ENCODE measurements around the gene CRYBG1.

Gene CRYBG1

DNA sequence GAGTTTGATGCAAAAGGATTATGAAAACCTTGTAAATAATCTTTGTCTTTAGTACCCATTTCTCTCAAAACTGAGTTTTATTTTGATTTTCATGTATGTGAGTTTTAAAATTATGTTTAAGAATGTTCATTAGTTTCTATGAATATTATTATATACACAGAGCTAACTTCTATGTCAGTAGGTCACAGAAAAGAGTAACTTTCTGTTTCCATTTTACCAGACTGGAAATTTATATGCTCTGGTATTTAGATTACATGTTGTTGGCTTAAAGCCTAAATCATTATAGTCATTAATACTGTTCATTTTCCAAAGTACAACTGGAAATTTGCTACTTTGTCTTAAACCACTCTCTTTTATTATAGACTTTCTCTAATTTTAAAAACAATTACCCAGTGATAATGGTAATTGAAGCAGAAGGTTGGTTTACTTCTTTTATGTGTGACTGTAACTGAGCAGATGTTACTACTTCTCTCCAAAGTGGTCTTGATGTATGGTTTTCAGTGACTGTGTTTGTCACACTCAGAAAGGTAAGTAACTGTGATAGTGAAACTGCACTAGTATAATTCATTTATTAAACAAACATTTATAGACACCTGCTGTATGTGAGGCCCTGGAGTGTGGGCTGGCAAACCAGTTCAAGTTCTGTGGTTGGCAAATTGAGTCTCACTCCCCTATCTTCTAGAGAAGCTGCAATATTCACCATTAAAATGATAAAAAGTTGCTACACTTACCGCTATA, 13.2 kb downstream of the CRYBG1 start:
- no peak for DNase-seq (ENCODE audit: extremely low read depth, low read depth)
- TF ChIP-seq, protein P1, sequence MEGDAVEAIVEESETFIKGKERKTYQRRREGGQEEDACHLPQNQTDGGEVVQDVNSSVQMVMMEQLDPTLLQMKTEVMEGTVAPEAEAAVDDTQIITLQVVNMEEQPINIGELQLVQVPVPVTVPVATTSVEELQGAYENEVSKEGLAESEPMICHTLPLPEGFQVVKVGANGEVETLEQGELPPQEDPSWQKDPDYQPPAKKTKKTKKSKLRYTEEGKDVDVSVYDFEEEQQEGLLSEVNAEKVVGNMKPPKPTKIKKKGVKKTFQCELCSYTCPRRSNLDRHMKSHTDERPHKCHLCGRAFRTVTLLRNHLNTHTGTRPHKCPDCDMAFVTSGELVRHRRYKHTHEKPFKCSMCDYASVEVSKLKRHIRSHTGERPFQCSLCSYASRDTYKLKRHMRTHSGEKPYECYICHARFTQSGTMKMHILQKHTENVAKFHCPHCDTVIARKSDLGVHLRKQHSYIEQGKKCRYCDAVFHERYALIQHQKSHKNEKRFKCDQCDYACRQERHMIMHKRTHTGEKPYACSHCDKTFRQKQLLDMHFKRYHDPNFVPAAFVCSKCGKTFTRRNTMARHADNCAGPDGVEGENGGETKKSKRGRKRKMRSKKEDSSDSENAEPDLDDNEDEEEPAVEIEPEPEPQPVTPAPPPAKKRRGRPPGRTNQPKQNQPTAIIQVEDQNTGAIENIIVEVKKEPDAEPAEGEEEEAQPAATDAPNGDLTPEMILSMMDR (IDR thresholded peaks at IDR 0.05; ENCODE audit: low read depth, low read length), result no peak

DNA sequence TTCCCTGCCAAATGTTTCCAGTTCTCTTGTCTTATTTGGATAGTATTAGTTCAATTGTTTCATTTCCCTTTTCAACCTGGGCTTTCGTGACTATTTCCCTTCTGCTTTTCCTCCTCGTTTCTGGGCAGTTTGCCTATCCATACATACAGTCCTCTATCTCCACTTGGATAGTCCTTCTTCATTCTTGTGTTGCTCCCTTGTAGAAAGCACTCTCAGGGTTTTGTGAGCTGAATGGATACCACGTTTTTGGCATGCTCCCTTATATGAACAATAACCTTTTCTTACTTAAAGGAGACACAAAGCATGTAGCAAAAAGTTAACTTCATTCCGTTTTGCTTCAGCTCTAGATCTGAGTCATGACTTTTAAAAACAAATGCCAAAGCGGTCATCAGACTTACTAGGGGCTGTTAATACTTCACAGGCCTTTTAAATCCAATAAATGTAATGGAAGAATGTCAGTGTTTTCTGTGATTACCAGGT, 16.6 kb downstream of the CRYBG1 start:
- no peak for DNase-seq (ENCODE audit: extremely low read depth, low read depth)

DNA sequence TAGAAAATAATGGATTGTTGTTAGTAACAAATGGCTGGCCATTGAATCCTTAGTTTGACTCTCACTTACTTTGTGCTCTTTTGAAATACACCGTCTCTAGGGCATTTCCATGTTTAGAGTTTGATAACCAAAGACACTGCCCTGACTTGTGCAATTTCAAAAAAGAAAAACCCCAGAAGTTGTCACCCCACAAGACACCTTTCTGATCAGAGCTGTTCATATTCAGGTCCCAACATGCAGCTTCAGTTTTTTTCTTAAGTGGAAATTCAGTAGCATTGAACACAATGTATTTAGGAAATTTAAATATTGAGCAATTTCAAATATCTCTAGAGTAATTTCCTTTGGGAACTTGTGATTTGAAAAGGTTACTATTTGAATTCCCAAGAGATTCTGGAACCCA, 19.4 kb downstream of the CRYBG1 start:
- TF ChIP-seq, protein P1 (IDR thresholded peaks at IDR 0.05; ENCODE audit: low read depth, low read length), result no peak

More for the DNA sequence above, 16.6 kb downstream of the CRYBG1 start:
- TF ChIP-seq, protein P1 (IDR thresholded peaks at IDR 0.05; ENCODE audit: low read depth, low read length), result no peak

DNA sequence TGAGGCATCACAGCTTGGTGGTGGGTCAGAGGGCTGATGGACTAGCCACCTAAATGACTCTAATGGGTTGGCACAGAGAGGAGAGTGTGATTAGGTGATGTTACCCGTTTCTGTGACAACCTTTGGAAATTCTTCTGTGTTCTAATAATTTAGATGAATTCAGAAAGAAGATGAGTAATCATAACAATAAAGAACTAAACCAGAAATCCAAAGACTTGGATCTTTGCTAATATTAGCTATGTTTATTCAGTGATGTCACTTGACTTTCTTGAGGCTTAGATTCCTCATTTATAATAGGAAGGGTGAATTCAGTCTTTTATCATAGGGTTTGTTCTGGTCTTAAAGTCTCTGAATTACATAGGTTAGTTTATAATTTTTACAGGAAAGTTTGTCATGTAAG, 19.9 kb downstream of the CRYBG1 start:
- DNase-seq (ENCODE audit: extremely low read depth, low read depth), result no peak
- TF ChIP-seq, protein P1 (IDR thresholded peaks at IDR 0.05; ENCODE audit: low read depth, low read length), result no peak

More for the DNA sequence above, 19.4 kb downstream of the CRYBG1 start:
- DNase-seq (ENCODE audit: extremely low read depth, low read depth), result no peak

DNA sequence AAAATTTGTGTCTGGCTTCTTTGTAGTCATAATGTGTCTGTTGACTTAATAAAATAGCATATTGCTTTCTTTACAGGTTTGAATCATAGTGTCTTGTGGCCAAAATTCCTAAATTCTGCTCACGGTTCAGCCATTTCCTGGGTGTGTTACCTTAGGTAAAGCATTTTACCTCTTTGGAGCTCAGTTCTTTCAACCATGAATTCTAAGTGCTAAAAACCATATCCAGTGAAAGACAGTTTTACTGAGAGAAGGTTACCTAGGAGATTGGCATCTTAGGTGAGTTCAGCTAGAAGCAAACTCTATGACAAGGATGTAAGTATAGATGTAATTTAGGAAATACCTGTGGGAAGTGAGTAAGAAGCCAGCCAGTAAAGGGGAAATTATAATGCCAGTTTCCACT, 20.7 kb downstream of the CRYBG1 start:
- TF ChIP-seq, protein P1 (IDR thresholded peaks at IDR 0.05; ENCODE audit: low read depth, low read length), result no peak
- DNase-seq (ENCODE audit: extremely low read depth, low read depth), result no peak

DNA sequence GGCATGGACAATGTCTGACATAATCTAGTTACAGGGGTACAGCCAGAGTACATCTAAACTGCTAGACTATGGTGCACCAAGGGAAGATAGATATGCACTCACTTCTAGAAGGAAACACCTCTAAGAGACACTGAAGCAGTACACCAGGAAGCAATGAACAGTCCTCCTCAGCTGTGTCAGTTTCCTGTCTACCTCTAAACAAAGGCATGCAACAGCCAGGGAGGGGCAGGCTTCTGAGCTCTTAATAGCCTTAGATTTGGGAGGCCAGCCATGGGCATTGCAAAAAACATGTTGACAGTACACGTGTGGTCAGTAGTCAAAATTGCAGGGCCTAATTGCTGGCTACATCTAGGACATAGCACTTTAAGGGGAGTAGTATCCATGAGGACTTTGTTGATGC, 21.4 kb downstream of the CRYBG1 start:
- no peak for DNase-seq (ENCODE audit: extremely low read depth, low read depth)

DNA sequence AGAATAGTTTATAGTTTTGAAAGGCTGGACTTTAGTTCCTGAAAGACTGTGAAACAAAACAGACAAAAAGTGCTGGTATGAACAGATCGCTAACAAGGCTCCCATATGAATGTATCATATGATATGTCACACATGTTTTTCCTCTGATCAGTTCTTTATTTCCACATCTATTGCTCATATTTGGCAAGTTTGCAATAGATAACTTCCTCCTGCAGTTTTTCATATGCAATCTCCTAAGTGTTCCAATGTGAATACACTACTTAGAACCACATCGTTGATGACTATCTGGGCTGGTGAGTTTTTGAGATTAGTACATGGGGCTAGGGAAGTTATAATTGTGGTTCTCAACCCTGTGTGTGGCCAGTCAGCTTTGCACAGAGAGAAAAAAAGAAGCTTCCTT, 23.1 kb downstream of the CRYBG1 start:
- no peak for DNase-seq (ENCODE audit: extremely low read depth, low read depth)
- TF ChIP-seq, protein P1 (IDR thresholded peaks at IDR 0.05; ENCODE audit: low read depth, low read length), result no peak

More for the DNA sequence above, 21.4 kb downstream of the CRYBG1 start:
- TF ChIP-seq, protein P1 (IDR thresholded peaks at IDR 0.05; ENCODE audit: low read depth, low read length), result no peak

All from AG09319 (cell line).